H1 (cell line): ENCODE data around the gene FEV. TPM values are rescaled to one million over a fixed set of nuclear protein-coding genes. Genes with fewer than 3 reads are reported as not detected.

ENCODE experiments used
- CTCF ChIA-PET: fragments of 300-600 bp; sonication (Branson Sonifier 250); formaldehyde crosslinking; loops from one replicate; lab custom pipeline; 2021; ENCODE audit not compliant: partially characterized antibody; lab: Charles Lee
- POLR2A ChIA-PET: fragments of 300-600 bp; sonication (Branson Sonifier 250); formaldehyde crosslinking; loops from one replicate; lab custom pipeline; 2021; ENCODE audit warnings: inconsistent platforms; ENCODE audit not compliant: partially characterized antibody; lab: Charles Lee
- DNase-seq, 2 experiments: peaks; one replicate each; pipeline versions ENCODE4 v3.0.0 to v3.0.0-alpha.2; 2010 to 2022; ENCODE audit warnings: low spot score in 2 of 2, low read depth in 1 of 2, mixed read lengths in 1 of 2
- FAIRE-seq: peaks from 2 replicates; lab custom pipeline; 2011; peaks lifted over from hg19 to GRCh38; lab: Jason Lieb, UNC
- H2AFZ ChIP-seq: 2 replicates; pipeline ENCODE4 v1.8.1; 2012; ENCODE audit warnings: low read length, inconsistent platforms
- H2AK5ac ChIP-seq: 2 replicates; pipeline ENCODE4 v1.6.1; 2013; ENCODE audit warnings: low read depth, low read length
- H2BK120ac ChIP-seq: replicated peaks from 2 replicates; pipeline ENCODE3; 2013; ENCODE audit warnings: low read depth, low read length, inconsistent platforms
- H2BK12ac ChIP-seq: 2 replicates; pipeline ENCODE4 v1.6.1; 2013; ENCODE audit warnings: low read depth, low read length
- H2BK15ac ChIP-seq: 2 replicates; pipeline ENCODE4 v1.6.1; 2013; ENCODE audit warnings: low read length
- H2BK20ac ChIP-seq: 2 replicates; pipeline ENCODE4 v1.6.1; 2013; ENCODE audit warnings: low read length
- H2BK5ac ChIP-seq: 2 replicates; pipeline ENCODE4 v1.6.1; 2013; ENCODE audit warnings: low read depth, low read length
- H3K14ac ChIP-seq: 2 replicates; pipeline ENCODE4 v1.6.1; 2013; ENCODE audit warnings: inconsistent platforms; ENCODE audit not compliant: insufficient read length
- H3K18ac ChIP-seq: 2 replicates; pipeline ENCODE4 v1.6.1; 2013; ENCODE audit warnings: low read length; ENCODE audit errors: extremely low read depth
- H3K23ac ChIP-seq: 2 replicates; pipeline ENCODE4 v1.6.1; 2013; ENCODE audit warnings: inconsistent platforms; ENCODE audit not compliant: insufficient read length
- H3K23me2 ChIP-seq: 2 replicates; pipeline ENCODE4 v1.6.1; 2013; ENCODE audit warnings: low read depth, low read length
- H3K27ac ChIP-seq: 2 replicates; pipeline ENCODE4 v1.6.1; 2011; ENCODE audit warnings: low read depth, low read length, inconsistent platforms
- H3K27me3 ChIP-seq, 4 experiments: replicated peaks in 1 of 4; 1 replicate in 1 of 4; 2 replicates in 3 of 4; pipeline versions ENCODE4 v1.6.1 to v1.8.1; 2011 to 2013; ENCODE audit warnings: low read length in 3 of 4, mild to moderate bottlenecking in 3 of 4, inconsistent platforms in 2 of 4, mixed read lengths in 2 of 4, moderate library complexity in 1 of 4; ENCODE audit not compliant: control insufficient read depth in 3 of 4, insufficient read depth in 3 of 4; ENCODE audit errors: extremely low read depth in 1 of 4
- H3K36me3 ChIP-seq, 4 experiments: 2 replicates each; pipeline versions ENCODE4 v1.6.1 to v1.8.1; 2011 to 2013; ENCODE audit warnings: mild to moderate bottlenecking in 4 of 4, low read length in 3 of 4, moderate library complexity in 2 of 4, control low read depth in 1 of 4, inconsistent platforms in 1 of 4; ENCODE audit not compliant: insufficient read depth in 4 of 4, control insufficient read depth in 2 of 4
- H3K4ac ChIP-seq: replicated peaks from 2 replicates; pipeline ENCODE3; 2013; ENCODE audit warnings: low read length, low read depth, mixed read lengths, inconsistent platforms; ENCODE audit not compliant: insufficient read length
- H3K4me1 ChIP-seq, 4 experiments: replicated peaks in 1 of 4; 1 replicate in 1 of 4; 2 replicates in 3 of 4; pipeline versions ENCODE4 v1.6.1 to v1.8.1; 2011 to 2013; ENCODE audit warnings: low read length in 3 of 4, inconsistent platforms in 2 of 4, mixed read lengths in 1 of 4; ENCODE audit not compliant: insufficient read depth in 4 of 4, control insufficient read depth in 3 of 4
- H3K4me2 ChIP-seq, 2 experiments: 2 replicates each; pipeline versions ENCODE4 v1.6.1 to v1.8.1; 2011 to 2013; ENCODE audit warnings: low read depth in 2 of 2, low read length in 2 of 2, control low read depth in 1 of 2, inconsistent platforms in 1 of 2, mild to moderate bottlenecking in 1 of 2; ENCODE audit not compliant: insufficient read depth in 1 of 2
- H3K4me3 ChIP-seq, 4 experiments: fragments of 200-600, 300-600 bp in 1 of 4; sonication (generic), shearing (Covaris generic), sonication (Bioruptor Twin) in 1 of 4; 2 replicates each; pipeline versions ENCODE4 v1.5.1 to v1.8.1; 2011 to 2016; ENCODE audit warnings: low read length in 4 of 4, low read depth in 3 of 4, control low read depth in 2 of 4, inconsistent platforms in 2 of 4, mild to moderate bottlenecking in 2 of 4, mixed read lengths in 1 of 4, moderate library complexity in 1 of 4; ENCODE audit not compliant: insufficient read depth in 2 of 4; ENCODE audit errors: extremely low read depth in 1 of 4
- H3K56ac ChIP-seq: replicated peaks from 2 replicates; pipeline ENCODE3; 2013; ENCODE audit warnings: low read depth, mild to moderate bottlenecking, mixed read lengths, low read length, inconsistent platforms; ENCODE audit not compliant: insufficient read length
- H3K79me1 ChIP-seq: 2 replicates; pipeline ENCODE4 v1.6.1; 2013; ENCODE audit warnings: low read depth, low read length, control low read depth
- H3K79me2 ChIP-seq, 2 experiments: 2 replicates each; pipeline versions ENCODE4 v1.6.1 to v1.8.1; 2012 to 2013; ENCODE audit warnings: low read length in 2 of 2, mild to moderate bottlenecking in 2 of 2, inconsistent platforms in 1 of 2; ENCODE audit not compliant: insufficient read depth in 2 of 2, control insufficient read depth in 1 of 2
- H3K9ac ChIP-seq, 4 experiments: replicated peaks in 1 of 4; 1 replicate in 1 of 4; 2 replicates in 3 of 4; pipeline versions ENCODE4 v1.6.1 to v1.8.1; 2011 to 2013; ENCODE audit warnings: low read depth in 3 of 4, low read length in 3 of 4, control low read depth in 2 of 4, mild to moderate bottlenecking in 2 of 4, moderate library complexity in 2 of 4, inconsistent platforms in 1 of 4; ENCODE audit errors: extremely low read depth in 1 of 4
- H3K9me3 ChIP-seq, 2 experiments: 2 replicates each; pipeline versions ENCODE4 v1.6.1 to v1.8.1; 2012 to 2013; ENCODE audit warnings: mild to moderate bottlenecking in 2 of 2, moderate library complexity in 2 of 2, control low read depth in 1 of 2, inconsistent platforms in 1 of 2, low read depth in 1 of 2, low read length in 1 of 2, mixed read lengths in 1 of 2; ENCODE audit not compliant: insufficient read depth in 2 of 2
- H4K20me1 ChIP-seq, 2 experiments: replicated peaks in 1 of 2; 2 replicates each; pipeline versions ENCODE3 to v1.8.1; 2011 to 2013; ENCODE audit warnings: inconsistent platforms in 2 of 2, low read length in 2 of 2, mild to moderate bottlenecking in 1 of 2; ENCODE audit not compliant: insufficient read depth in 2 of 2, control insufficient read depth in 1 of 2
- H4K5ac ChIP-seq: 2 replicates; pipeline ENCODE4 v1.6.1; 2013; ENCODE audit warnings: low read length, low read depth, mixed read lengths, inconsistent platforms; ENCODE audit not compliant: insufficient read length
- H4K8ac ChIP-seq: 2 replicates; pipeline ENCODE4 v1.8.0; 2013; ENCODE audit warnings: mild to moderate bottlenecking, moderate library complexity, low read length, inconsistent platforms; ENCODE audit not compliant: insufficient read depth; ENCODE audit errors: extremely low read depth
- H4K91ac ChIP-seq: replicated peaks from 2 replicates; pipeline ENCODE3; 2013; ENCODE audit warnings: low read length, mixed read lengths, inconsistent platforms; ENCODE audit not compliant: insufficient read length
- EZH2 ChIP-seq: fragments of 200-600 bp; sonication (generic); IDR thresholded peaks from 2 replicates; pipeline ENCODE4 v1.7.1; 2012; ENCODE audit warnings: low read depth, mild to moderate bottlenecking, moderate library complexity, low read length, inconsistent platforms; ENCODE audit not compliant: severe bottlenecking
- SIN3A ChIP-seq, 2 experiments: IDR thresholded peaks in 1 of 2; conservative IDR thresholded peaks in 1 of 2; 2 replicates each; pipeline ENCODE4 v1.6.1; 2011 to 2012; ENCODE audit warnings: low read length in 2 of 2, improper control_type of control experiment in 1 of 2, low read depth in 1 of 2, mild to moderate bottlenecking in 1 of 2
- WGBS, 2 experiments: shearing (Covaris generic) in 1 of 2; methylation state at CpG; one replicate each; pipeline versions ENCODE4 v1.1.6 to v1.1.7; 2013 to 2015; ENCODE audit warnings: low lambda C conversion rate in 2 of 2, mixed read lengths in 2 of 2, inconsistent platforms in 1 of 2, low coverage in 1 of 2, missing lambda C conversion rate in 1 of 2; ENCODE audit not compliant: insufficient replicate concordance in 2 of 2, insufficient coverage in 1 of 2, insufficient read length in 1 of 2; ENCODE audit errors: extremely low coverage in 1 of 2, missing lambda C conversion rate in 1 of 2; 5-methylcytosine and 5-hydroxymethylcytosine counted together
- polyA plus RNA-seq, 7 experiments: library from polyadenylated mRNA; depleted of rRNA in 3 of 7; stranded (reverse) in 5 of 7; unstranded in 2 of 7; fragments of >200 nt in 5 of 7; fragments of 200-250 nt in 2 of 7; gene quantifications; 1 replicate in 5 of 7; 2 replicates in 1 of 7; 4 replicates in 1 of 7; pipeline versions ENCODE4 v1.2.1 to v1.2.3, GENCODE V29; 2011 to 2013; ENCODE audit warnings: missing spikeins in 2 of 7, mixed read lengths in 2 of 7
- total RNA-seq: library from RNA; stranded (reverse); fragmentation: NEBNext Ultra II Directional; extraction: Animal tissue kit (Norgen Biotek cat#: 25700); gene quantifications from 2 replicates; pipeline ENCODE4 v1.2.1, GENCODE V29; 2021

Gene FEV
- total and polyA plus RNA-seq, 2 of the 8 experiments (the other 6 are each of a cell fraction or from before 2014, with no cell fraction given) = not detected

- Histone ChIP-seq H4K5ac (no peak overlapping the region), H3K36me3 (peaks cover 0 to 6% (median 0%) of the 10 kb centered on the region in 4 experiments; a peak in 1 of 8 replicates), H3K14ac (no peak overlapping the region), H2BK20ac (no peak overlapping the region), H2BK15ac (no peak overlapping the region), H2AFZ (no peak overlapping the region), H4K91ac (no peak overlapping the region), H3K56ac (no peak overlapping the region), H3K27me3 (peaks cover 98 to 100% (median 100%) of the 10 kb centered on the region in 4 experiments), H3K27ac (no peak overlapping the region), H3K23ac (no peak overlapping the region), H3K4me3 (no peak overlapping the region), H3K4ac (no peak overlapping the region), H2BK120ac (no peak overlapping the region), H3K79me2 (no peaks in the 10 kb centered on the region), H2BK12ac (0 out of 2 replicates have a peak overlapping the region, but pooled peaks have one; percentile 80), H3K23me2 (peaks cover 2% of the 10 kb centered on the region; the same call in 1 of the 2 replicates), H3K4me2 (no peak overlapping the region), H4K8ac (no peak overlapping the region), H3K18ac (no peak overlapping the region), H3K9ac (no peak overlapping the region), H4K20me1 (peaks cover 29 to 37% of the 10 kb centered on the region in 2 experiments), H3K79me1 (no peaks in the 10 kb centered on the region), H3K9me3 (no peaks in the 10 kb centered on the region), H3K4me1 (peaks cover 0 to 21% (median 7%) of the 10 kb centered on the region in 4 experiments; a peak in 6 of 7 replicates), H2BK5ac (no peak overlapping the region), H2AK5ac (no peak overlapping the region)
- ChIA-PET POLR2A (interaction anchor here (1.2 kb wide), 1 partner anchor 8 kb away, joined by 3 read pairs; no protein-coding TSS in a partner anchor), CTCF (interaction anchor here (0.5 to 19.5 kb wide), 6 partner anchors 13 to 124 kb away, joined by 3 to 284 read pairs (median 48); partner anchors contain the start of gene FEV)
- WGBS, 2 experiments = 15% methylated on average over 7 of the region's 7 CpGs; no CpG with 5 or more reads in 1 of the 2 experiments
- no peak for FAIRE-seq
- TF ChIP-seq SIN3A (conservative IDR thresholded peaks at IDR 0.05 in 1 of 2, IDR thresholded peaks at IDR 0.05 in 1 of 2; ENCODE audit: low read depth in 1 of 2, low read length in 2 of 2) (no peak), EZH2 (peak; percentile 2)
- no peak for DNase-seq
These were observed 7.2 kb upstream of the FEV start for GRCh38 chr2:218992196-218992595.
